K562 (cell line): ENCODE data around the gene IRF6. TPM values are rescaled to one million over a fixed set of nuclear protein-coding genes. Genes with fewer than 3 reads are reported as not detected.

ENCODE experiments used
- BRD4 ChIP-seq: fragments of 200-600 bp; sonication (generic); IDR thresholded peaks from 2 replicates; pipeline ENCODE4 v1.6.1; 2017; ENCODE audit warnings: inconsistent platforms
- CCAR2 ChIP-seq: fragments of 200-400 bp; formaldehyde crosslinking; IDR thresholded peaks from 2 replicates; pipeline ENCODE4 v1.6.1; 2017; ENCODE audit warnings: mild to moderate bottlenecking, low read depth, low read length
- CHD1 ChIP-seq: fragments of 200-600 bp; sonication (generic); IDR thresholded peaks from one replicate; pipeline ENCODE4 v1.6.1; 2012; ENCODE audit warnings: mild to moderate bottlenecking, moderate library complexity, low read length, inconsistent platforms
- EZH2 ChIP-seq: IDR thresholded peaks from 2 replicates; pipeline ENCODE4 v1.6.1; 2012; ENCODE audit warnings: low read depth, mild to moderate bottlenecking, inconsistent platforms, low read length, borderline replicate concordance
- GTF2E2 ChIP-seq: fragments of 200-800 bp; sonication (Bioruptor generic); IDR thresholded peaks from 2 replicates; pipeline ENCODE4 v1.6.1; 2016; ENCODE audit warnings: missing genetic modification characterization, missing compliant biosample characterization
- MAZ ChIP-seq, 2 experiments: fragments of 450-650 bp in 1 of 2; sonication (generic) in 1 of 2; formaldehyde crosslinking; IDR thresholded peaks in 1 of 2; conservative IDR thresholded peaks in 1 of 2; 2 replicates each; pipeline versions ENCODE4 v1.4.0 to v1.5.0; 2020; ENCODE audit warnings: mild to moderate bottlenecking in 1 of 2, missing genetic modification reagents in 1 of 2
- MXI1 ChIP-seq: IDR thresholded peaks from 2 replicates; pipeline ENCODE4 v1.6.1; 2011; ENCODE audit warnings: low read depth, mild to moderate bottlenecking, improper control_type of control experiment, low read length
- PRPF4 ChIP-seq: fragments of 200-400 bp; formaldehyde crosslinking; IDR thresholded peaks from one replicate; pipeline ENCODE4 v1.6.1; 2017; ENCODE audit warnings: low read length, low read depth, mild to moderate bottlenecking; ENCODE audit not compliant: insufficient read depth, poor library complexity, severe bottlenecking
- SIRT6 ChIP-seq: IDR thresholded peaks from one replicate; pipeline ENCODE4 v1.6.1; 2012; ENCODE audit warnings: low read depth, mild to moderate bottlenecking, control low read depth, inconsistent platforms, low read length, moderate library complexity
- SRSF3 ChIP-seq: fragments of 200-400 bp; formaldehyde crosslinking; IDR thresholded peaks from 2 replicates; pipeline ENCODE4 v1.6.1; 2016; ENCODE audit warnings: mild to moderate bottlenecking, low read length, moderate library complexity; ENCODE audit not compliant: insufficient read depth
- WHSC1 ChIP-seq: IDR thresholded peaks from one replicate; pipeline ENCODE4 v1.6.1; 2012; ENCODE audit warnings: low read length, control low read depth, inconsistent platforms
- ZNF175 ChIP-seq: fragments of 200-800 bp; sonication (Bioruptor generic); IDR thresholded peaks from 2 replicates; pipeline ENCODE4 v1.6.1; 2016; ENCODE audit warnings: low read depth, mild to moderate bottlenecking, missing genetic modification characterization, missing compliant biosample characterization
- ZNF766 ChIP-seq: fragments of 200-800 bp; sonication (Bioruptor generic); conservative IDR thresholded peaks from 2 replicates; pipeline ENCODE4 v1.6.1; 2016; ENCODE audit warnings: missing genetic modification characterization, missing compliant biosample characterization
- polyA plus RNA-seq, 8 experiments: library from polyadenylated mRNA; depleted of rRNA in 4 of 8; stranded (reverse) in 5 of 8; unstranded in 3 of 8; fragments of >200 nt; fragmentation: Nextera tagmentation in 2 of 8; fragmentation: Illumina TruSeq in 1 of 8; extraction: Ambion mirVana in 2 of 8; extraction: Trizol in 1 of 8; gene quantifications; 2 replicates each; pipeline versions ENCODE4 v1.2.1 to v1.2.3, GENCODE V29; 2011 to 2014; ENCODE audit warnings: inconsistent platforms in 1 of 8, missing spikeins in 1 of 8
- total RNA-seq, 7 experiments: library from RNA; depleted of rRNA in 6 of 7; stranded (reverse); fragments of >200 nt in 6 of 7; fragmentation: Illumina TruSeq in 2 of 7; extraction: Trizol in 2 of 7; gene quantifications; 2 replicates each; pipeline versions ENCODE4 v1.2.1 to v1.2.3, GENCODE V29; 2011 to 2021; ENCODE audit warnings: low replicate concordance in 1 of 7
- TF ChIP-seq, protein P1 (sequence below): sonication (generic); formaldehyde crosslinking; IDR thresholded peaks from 2 replicates; pipeline ENCODE4 v1.8.0; 2023; ENCODE audit warnings: missing genetic modification reagents, mild to moderate bottlenecking, borderline replicate concordance
- TF ChIP-seq, protein P2 (sequence below): conservative IDR thresholded peaks from 2 replicates; pipeline ENCODE4 v1.6.1; 2011; ENCODE audit warnings: low read depth, mild to moderate bottlenecking, low read length; ENCODE audit not compliant: control insufficient read depth
- TF ChIP-seq, protein P3 (sequence below): fragments of 450-650 bp; formaldehyde crosslinking; conservative IDR thresholded peaks from 2 replicates; pipeline ENCODE4 v1.4.0; 2022; ENCODE audit warnings: mild to moderate bottlenecking, missing genetic modification characterization
- TF ChIP-seq, protein P4 (sequence below): fragments of 450-650 bp; conservative IDR thresholded peaks from 2 replicates; pipeline ENCODE4 v1.6.1; 2016; ENCODE audit warnings: missing genetic modification characterization, low read depth, mild to moderate bottlenecking, control low read depth, missing compliant biosample characterization

Gene IRF6
- total and polyA plus RNA-seq, 9 of the 15 experiments (the other 6 are each of a cell fraction or from before 2014, with no cell fraction given): 0.03 to 0.65 (median 0.17) TPM

DNA sequence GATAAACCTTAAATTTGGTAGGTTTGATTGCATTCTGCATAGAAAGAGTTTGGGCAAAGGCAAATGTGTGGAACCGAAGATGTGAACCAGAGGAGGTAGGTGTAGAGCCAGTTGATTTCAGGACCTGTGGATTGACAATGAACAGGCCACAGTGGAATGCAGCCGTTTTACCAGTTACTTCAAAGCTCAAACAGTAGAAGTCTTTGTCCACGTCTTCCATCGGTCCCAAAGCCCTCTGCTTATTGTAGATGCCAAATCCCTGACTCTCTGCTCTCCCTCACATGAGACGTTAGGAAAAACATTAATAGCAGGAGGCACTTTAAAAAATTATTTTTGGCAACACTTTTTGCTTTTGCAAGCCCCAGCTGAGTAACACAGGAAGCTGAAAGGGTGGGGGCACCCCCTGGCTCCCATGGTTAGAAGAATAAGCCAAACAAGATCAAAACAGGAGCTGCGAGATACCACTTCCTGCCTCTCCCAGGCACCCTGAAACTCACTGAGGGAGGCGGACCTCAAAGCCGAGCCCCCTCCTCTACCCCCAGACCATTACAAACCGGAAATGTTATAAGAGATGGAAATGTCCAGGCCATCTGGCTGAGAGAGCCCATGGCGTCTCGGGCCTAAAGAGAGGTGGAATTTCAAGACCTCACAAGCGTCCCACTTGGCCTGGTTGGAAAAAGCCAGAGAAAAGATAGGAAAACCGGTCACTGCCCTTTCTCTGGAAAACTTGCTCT lies 36.6 kb downstream of the IRF6 start (continued):
- TF ChIP-seq MAZ (CRISPR knock-in tag; conservative IDR thresholded peaks at IDR 0.05 in 1 of 2, IDR thresholded peaks at IDR 0.05 in 1 of 2): peak; percentile 33 to 73; a peak in 2 of 4 replicates
- TF ChIP-seq PRPF4: no peak
- TF ChIP-seq, protein P1, sequence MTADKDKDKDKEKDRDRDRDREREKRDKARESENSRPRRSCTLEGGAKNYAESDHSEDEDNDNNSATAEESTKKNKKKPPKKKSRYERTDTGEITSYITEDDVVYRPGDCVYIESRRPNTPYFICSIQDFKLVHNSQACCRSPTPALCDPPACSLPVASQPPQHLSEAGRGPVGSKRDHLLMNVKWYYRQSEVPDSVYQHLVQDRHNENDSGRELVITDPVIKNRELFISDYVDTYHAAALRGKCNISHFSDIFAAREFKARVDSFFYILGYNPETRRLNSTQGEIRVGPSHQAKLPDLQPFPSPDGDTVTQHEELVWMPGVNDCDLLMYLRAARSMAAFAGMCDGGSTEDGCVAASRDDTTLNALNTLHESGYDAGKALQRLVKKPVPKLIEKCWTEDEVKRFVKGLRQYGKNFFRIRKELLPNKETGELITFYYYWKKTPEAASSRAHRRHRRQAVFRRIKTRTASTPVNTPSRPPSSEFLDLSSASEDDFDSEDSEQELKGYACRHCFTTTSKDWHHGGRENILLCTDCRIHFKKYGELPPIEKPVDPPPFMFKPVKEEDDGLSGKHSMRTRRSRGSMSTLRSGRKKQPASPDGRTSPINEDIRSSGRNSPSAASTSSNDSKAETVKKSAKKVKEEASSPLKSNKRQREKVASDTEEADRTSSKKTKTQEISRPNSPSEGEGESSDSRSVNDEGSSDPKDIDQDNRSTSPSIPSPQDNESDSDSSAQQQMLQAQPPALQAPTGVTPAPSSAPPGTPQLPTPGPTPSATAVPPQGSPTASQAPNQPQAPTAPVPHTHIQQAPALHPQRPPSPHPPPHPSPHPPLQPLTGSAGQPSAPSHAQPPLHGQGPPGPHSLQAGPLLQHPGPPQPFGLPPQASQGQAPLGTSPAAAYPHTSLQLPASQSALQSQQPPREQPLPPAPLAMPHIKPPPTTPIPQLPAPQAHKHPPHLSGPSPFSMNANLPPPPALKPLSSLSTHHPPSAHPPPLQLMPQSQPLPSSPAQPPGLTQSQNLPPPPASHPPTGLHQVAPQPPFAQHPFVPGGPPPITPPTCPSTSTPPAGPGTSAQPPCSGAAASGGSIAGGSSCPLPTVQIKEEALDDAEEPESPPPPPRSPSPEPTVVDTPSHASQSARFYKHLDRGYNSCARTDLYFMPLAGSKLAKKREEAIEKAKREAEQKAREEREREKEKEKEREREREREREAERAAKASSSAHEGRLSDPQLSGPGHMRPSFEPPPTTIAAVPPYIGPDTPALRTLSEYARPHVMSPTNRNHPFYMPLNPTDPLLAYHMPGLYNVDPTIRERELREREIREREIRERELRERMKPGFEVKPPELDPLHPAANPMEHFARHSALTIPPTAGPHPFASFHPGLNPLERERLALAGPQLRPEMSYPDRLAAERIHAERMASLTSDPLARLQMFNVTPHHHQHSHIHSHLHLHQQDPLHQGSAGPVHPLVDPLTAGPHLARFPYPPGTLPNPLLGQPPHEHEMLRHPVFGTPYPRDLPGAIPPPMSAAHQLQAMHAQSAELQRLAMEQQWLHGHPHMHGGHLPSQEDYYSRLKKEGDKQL (CRISPR knock-in tag): no peak
- no peak for TF ChIP-seq SIRT6
- no peak for TF ChIP-seq SRSF3
- TF ChIP-seq WHSC1: no peak
- no peak for TF ChIP-seq GTF2E2 (tag)
- no peak for TF ChIP-seq BRD4
- no peak for TF ChIP-seq EZH2
- no peak for TF ChIP-seq CHD1
- peak; percentile 58; the same call in 1 of the 2 replicates for TF ChIP-seq ZNF175 (CRISPR knock-in tag)
- no peak for TF ChIP-seq MXI1
- TF ChIP-seq CCAR2: no peak
- TF ChIP-seq, protein P2, sequence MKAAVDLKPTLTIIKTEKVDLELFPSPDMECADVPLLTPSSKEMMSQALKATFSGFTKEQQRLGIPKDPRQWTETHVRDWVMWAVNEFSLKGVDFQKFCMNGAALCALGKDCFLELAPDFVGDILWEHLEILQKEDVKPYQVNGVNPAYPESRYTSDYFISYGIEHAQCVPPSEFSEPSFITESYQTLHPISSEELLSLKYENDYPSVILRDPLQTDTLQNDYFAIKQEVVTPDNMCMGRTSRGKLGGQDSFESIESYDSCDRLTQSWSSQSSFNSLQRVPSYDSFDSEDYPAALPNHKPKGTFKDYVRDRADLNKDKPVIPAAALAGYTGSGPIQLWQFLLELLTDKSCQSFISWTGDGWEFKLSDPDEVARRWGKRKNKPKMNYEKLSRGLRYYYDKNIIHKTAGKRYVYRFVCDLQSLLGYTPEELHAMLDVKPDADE: no peak
- peak; percentile 55; the same call in 1 of the 2 replicates for TF ChIP-seq ZNF766 (CRISPR knock-in tag)
- TF ChIP-seq, protein P3, sequence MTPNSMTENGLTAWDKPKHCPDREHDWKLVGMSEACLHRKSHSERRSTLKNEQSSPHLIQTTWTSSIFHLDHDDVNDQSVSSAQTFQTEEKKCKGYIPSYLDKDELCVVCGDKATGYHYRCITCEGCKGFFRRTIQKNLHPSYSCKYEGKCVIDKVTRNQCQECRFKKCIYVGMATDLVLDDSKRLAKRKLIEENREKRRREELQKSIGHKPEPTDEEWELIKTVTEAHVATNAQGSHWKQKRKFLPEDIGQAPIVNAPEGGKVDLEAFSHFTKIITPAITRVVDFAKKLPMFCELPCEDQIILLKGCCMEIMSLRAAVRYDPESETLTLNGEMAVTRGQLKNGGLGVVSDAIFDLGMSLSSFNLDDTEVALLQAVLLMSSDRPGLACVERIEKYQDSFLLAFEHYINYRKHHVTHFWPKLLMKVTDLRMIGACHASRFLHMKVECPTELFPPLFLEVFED: no peak
- TF ChIP-seq, protein P4, sequence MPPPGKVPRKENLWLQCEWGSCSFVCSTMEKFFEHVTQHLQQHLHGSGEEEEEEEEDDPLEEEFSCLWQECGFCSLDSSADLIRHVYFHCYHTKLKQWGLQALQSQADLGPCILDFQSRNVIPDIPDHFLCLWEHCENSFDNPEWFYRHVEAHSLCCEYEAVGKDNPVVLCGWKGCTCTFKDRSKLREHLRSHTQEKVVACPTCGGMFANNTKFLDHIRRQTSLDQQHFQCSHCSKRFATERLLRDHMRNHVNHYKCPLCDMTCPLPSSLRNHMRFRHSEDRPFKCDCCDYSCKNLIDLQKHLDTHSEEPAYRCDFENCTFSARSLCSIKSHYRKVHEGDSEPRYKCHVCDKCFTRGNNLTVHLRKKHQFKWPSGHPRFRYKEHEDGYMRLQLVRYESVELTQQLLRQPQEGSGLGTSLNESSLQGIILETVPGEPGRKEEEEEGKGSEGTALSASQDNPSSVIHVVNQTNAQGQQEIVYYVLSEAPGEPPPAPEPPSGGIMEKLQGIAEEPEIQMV (tag): no peak
